Fibroblast of skin of scalp (primary cell): ENCODE measurements around the gene ACTR8. TPM values are rescaled to one million over a fixed set of nuclear protein-coding genes. Genes with fewer than 3 reads are reported as not detected.
A peak's percentile ranks its signal among the peaks of the same experiment; 100 is the strongest.
"Not testable (repeated sequence)": the region's sequence is repeated elsewhere in the genome, so short reads cannot be mapped to it uniquely, and the experiment has no call there.

Experiments used
- DNase-seq: peaks from one replicate; pipeline ENCODE4 v3.0.0-alpha.2; 2013
- polyA plus RNA-seq, 2 experiments: library from polyadenylated mRNA; unstranded; fragments of 120-200 nt; gene quantifications; one replicate each; pipeline ENCODE4 v1.2.1, GENCODE V29; 2013; ENCODE audit not compliant: insufficient read length in 2 of 2

Gene ACTR8
- 25.5 TPM for polyA plus RNA-seq (2013, experiment 1 of 2; ENCODE audit: insufficient read length)
- 25.0 TPM for polyA plus RNA-seq (2013, experiment 2 of 2; ENCODE audit: insufficient read length)

- peak; percentile 84 for DNase-seq
These were observed at the start of gene ACTR8 for GRCh38 chr3:53881691-53882593. ACTR8 (minus strand) TSS chr3:53882152; CDS start chr3:53882101, 51 bp downstream.

DNA sequence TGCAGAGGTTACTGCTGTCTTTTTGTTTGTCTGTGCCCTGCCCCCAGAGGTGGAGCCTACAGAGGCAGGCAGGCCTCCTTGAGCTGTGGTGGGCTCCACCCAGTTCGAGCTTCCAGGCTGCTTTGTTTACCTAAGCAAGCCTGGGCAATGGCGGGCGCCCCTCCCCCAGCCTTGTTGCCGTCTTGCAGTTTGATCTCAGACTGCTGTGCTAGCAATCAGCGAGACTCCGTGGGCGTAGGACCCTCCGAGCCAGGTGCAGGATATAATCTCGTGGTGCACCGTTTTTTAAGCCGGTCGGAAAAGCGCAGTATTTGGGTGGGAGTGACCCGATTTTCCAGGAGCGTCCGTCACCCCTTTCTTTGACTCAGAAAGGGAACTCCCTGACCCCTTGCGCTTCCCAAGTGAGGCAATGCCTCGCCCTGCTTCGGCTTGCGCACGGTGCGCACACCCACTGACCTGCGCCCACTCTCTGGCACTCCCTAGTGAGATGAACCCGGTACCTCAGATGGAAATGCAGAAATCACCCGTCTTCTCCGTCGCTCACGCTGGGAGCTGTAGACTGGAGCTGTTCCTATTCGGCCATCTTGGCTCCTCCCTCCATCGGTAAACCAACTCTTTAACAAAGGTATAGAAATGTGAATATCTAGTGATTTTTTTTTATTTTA is 45.4 kb upstream of the ACTR8 start:
- not testable (repeated sequence) for DNase-seq

DNA sequence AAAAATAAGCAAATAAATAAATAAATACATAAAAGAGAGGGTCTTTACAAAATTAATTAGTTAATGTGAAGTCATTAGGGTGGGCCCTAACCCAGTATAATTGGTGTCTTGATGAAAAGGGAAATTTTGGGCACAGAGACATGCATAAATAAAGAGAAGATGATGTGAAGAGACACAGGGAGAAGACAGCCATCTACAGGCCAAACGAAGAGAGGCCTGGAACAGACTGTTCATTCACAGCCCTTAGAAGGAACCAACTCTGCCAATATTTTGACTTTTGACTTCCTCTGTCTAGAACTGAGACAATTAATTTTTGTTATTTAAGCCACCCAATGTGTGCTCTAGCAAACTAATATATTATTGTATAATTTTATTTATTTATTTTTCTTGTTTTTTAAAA is 39.3 kb upstream of the ACTR8 start:
- DNase-seq, result peak; percentile 15

- no peak for DNase-seq
These were observed 37.8 kb upstream of the ACTR8 start for GRCh38 chr3:53919741-53920140.

DNA sequence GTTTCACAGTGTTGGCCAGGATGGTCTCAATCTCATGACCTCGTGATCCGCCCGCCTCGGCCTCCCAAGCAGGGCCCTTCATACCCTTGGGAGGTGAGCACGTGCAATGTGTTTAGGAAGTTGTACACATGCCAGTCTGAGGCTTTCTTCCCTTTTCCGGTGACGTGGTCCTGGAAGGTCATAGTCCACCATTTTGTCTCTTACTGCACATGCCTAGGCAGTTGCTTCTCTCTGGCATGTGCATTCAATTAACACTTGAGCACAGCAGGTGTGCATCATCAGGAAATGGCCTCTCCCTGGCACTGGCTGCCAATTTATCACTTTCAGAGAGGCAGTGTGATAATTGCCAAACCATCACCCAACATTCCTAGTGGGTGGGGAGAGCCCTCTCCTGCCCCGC is 31.4 kb upstream of the ACTR8 start:
- no peak for DNase-seq

DNA sequence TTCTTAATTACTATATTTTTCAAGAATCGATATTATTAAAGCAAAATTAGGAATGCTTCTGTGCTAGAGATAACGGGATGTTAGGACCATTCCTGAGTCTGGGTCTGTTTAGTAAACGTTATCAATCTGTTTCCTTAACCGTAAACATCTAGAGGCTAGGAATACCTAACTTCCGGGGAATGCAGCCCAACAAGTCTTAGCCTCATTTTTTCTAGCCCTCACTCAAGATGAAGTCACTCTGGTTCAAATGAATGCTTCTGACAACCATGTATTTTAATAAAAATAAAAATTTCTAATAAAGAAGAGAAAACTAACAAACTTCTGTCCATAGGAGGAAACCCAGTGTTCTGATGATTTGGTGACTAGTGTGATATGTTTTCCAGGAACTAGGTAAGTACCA is 20.8 kb upstream of the ACTR8 start:
- DNase-seq, result no peak

- no peak for DNase-seq
These were observed 20.1 kb upstream of the ACTR8 start for GRCh38 chr3:53902067-53902466.

DNA sequence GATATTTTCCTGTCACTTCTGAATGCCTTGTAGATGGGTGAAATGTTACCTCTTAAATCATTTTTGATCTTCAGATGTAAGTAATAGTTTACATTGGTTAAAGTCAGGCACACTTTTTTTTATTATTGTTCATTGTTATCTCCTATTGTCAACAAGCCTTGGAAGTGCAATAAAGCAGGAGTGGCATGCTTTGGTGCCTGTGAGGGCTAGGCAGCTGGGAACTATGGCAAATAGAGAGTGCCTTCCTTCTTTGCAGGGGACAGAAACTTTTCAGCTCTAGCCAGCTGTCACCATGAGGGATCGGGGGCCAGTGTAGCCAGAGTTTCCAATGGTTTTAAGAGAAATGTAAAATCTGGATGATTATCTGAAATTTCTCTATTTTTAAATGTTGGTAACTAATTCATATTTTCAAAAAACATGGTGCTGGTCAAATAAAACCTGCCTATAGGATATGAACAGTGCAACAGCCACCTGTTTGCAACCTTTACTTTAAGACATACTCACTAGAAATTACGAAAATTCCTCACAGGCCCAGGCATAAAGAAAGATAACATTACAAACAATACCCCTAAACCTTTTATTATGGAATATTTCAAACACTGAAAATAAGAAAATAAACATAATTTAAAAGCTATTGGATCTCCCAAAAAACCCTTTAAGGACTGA is 18.8 kb upstream of the ACTR8 start:
- no peak for DNase-seq

- DNase-seq, result no peak
These were observed 17.8 kb upstream of the ACTR8 start for GRCh38 chr3:53899750-53900149.

GRCh38 chr3:53892286-53892637 is 10.3 kb upstream of the ACTR8 start:
- DNase-seq, result no peak

DNA sequence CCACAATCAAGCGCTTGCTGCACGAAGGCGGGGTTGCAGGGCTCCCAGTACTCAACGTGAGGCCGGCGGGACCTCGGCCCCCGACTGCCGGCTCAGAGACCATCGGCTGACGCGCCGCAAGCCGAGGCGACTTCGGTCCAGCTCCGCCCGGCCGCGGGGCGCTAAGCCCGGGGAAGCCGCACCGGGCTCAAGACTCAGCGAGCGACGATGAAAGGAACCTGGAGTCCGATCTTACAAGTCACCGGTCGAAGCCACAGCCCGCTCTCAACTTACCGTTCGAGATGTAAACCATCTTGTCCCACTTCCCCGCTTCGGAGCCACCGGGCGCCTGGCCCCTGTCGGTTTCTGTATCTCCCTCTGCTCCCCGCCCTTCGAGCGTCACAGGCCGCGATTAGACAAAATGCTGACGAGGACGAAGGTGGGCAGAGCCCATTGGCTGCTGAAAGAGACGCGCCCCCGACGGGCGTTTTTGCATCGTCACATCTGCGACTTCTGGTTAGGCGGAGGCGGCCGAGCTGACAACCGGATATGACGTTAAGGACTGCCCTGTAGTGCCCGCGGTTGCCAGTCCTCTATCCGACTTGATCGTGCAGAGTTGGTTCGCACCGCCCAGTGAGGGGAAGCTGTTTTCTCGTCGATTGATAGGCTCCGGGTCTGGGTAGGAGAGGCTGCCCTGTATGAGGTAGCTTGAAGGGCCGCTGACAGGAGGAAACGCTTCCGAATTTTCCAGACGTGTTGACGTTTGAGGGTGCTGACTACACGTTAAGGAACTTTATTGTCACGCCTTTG is 9.7 kb upstream of the ACTR8 start, which contains the start of gene SELENOK:
Gene SELENOK, minus strand, starts transcription at position 363 of the 789 bp plus-strand sequence.
- peak; percentile 99 for DNase-seq

DNA sequence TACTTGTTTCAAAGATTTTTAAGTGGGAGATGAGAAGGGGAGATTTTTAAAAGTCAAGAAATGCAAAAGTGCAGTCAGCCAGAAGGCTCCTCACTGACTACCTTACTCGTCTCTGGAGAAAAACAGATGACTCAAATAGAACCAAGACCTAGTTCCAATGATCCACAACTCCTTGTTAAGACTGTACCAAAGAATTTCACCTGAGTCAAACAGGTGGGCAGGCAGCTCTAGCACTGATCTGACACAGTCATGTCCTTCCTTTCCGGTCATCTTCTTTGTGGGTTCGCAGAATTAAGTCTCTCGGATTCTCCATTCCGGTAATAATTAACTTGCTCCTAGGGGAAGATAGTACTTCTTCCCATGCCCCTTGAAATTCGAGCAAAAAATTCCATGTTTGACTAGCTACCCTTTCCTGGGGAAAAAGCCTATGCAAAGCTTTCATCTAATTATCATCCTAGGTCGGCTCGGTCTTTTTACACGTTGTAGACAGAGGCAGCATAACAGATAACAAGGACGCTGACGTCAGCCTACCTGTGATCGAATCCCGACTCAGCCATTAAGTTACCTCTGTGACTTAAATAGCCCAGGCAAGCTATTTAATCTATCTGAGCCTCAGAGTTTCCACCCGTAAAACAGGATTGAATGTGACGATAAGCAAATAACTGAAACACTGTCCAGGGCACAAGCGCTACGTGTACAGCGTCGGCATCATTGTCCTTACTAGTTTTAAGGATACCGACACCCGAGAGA is 8.9 kb upstream of the ACTR8 start:
- DNase-seq, result no peak

GRCh38 chr3:53888232-53888631 is 6.3 kb upstream of the ACTR8 start:
- DNase-seq, result no peak

DNA sequence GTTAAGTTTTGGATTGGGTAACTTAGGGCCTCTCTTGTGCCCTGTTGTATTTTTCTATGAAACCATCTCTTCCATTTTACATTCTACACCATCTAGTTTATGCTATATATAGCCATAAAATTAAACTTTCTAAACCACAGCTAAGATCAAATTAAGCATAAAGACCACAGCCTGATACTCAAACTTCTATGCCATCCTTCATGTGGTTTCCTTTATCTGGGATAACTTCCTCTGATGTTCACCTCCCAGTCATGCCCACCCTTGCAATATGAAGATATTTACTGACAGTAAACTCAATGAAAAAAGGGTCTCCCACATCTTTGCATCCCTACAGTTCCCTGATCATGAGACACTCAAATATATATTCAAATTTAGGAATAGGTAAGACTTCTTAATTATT is 5.5 kb upstream of the ACTR8 start:
- no peak for DNase-seq

DNA sequence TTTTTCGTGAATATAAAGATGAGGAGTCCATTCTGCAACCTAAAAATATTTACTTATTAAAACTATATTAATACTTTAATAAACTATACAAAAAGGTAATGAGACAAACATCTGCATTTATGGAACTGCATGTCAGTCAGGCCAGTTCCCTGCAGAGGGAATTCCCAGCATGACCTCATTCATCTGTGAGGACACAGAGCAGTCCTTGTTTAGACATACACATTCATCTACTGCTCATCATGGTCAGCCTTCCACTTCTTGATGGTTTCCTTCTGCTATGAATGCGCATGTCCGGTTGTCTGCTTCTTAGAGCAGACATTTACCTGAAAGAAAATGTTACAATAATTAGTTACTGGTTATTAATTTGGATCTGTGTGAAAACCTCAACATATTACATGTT is 3.3 kb upstream of the ACTR8 start:
- no peak for DNase-seq

DNA sequence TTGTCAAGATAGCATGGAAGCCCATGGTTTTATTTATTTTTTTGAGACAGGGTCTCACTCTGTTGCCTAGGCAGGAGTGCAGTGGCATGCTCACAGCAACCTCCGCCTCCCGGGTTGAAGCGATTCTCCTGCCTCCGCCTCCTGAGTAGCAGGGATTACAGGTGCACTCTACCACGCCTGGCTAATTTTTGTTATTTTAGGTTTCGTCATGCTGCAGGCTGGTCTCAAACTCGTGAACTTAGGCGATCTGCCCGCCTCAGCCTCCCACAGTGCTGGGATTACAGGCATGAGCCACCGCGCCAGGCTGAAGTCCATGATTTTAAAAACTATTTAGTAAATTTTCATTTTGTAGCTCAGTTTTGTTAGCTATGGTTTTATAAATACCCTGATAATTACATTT is 2.7 kb upstream of the ACTR8 start:
- DNase-seq, result no peak

DNA sequence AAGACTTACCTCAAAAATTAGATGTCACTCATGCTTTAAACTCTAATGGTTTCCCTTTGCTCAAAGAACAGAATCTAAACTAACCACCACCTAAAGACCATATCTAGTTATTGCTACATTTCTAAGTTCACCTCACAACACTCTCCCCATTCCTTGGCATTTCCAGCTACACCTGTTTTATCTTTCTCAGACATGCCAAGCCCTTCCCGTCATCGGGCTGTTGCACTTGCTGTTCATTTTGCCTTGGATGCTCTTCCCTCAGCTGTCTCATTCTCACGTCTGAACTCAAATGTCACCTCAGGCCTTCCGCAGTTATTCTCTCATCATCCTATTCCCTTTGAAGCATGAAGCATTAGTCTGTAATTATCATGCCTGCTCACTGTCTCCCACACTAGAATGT is 1.1 kb upstream of the ACTR8 start:
- no peak for DNase-seq

GRCh38 chr3:53880396-53881345 is 1.3 kb downstream of the ACTR8 start:
- DNase-seq, result peak; percentile 38

DNA sequence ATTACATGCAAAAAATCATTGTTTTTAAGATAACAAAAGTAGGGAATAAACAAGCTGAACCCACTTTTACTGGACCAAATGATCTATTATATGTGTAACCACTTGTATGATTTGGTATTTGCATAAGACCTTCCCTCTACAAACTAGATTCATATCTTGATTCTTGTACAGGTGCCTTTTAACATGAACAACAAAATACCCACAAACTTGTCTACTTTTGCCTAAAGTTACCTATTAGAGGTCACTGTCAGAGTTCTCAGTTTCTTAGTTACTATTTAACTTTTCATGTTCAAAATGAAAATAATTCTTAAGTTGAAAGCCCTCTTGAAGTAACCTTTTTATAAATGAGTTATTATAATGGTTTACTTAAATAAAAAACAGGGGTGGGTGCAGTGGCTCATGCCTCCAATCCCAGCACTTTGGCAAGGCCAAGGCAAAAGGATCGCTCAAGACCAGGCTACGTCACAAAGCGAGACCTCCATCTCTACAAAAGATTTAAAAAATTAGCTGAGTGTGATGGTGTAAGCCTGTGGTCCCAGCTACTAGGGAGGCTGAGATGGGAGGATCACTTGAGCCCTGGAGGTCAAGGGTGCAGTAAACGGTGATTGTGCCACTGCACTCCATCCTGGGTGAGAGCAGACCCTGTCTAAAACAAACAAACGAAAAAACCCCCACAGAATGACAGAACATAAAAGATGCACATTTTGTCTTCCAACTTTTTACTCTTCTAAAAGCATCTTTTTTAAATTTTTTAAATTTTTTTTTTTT is 16.0 kb downstream of the ACTR8 start:
- no peak for DNase-seq

DNA sequence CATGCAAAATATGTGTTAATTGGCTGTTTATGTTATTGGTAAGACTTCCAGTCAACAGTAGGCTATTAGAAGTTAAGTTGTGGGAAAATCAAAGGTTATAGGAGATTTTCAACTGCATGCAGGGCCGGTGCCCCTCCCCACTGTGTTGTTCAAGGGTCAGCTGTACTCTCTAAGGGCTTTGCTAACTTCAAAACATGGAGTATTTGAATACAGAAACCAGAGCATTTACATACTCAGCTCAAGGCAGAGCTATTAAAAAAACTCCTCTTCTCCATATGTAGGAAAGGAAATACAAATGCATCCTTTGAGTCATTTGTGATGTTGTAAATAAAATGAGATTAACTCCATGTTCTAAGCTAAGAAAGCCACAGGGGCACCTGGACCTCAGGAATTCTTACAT is 18.8 kb downstream of the ACTR8 start:
- no peak for DNase-seq
